ENCODE results near the gene ATP1A3.
"Not testable (repeated sequence)": the region's sequence is repeated elsewhere in the genome, so short reads cannot be mapped to it uniquely, and the experiment has no call there.

ATP1A3 gene

DNA sequence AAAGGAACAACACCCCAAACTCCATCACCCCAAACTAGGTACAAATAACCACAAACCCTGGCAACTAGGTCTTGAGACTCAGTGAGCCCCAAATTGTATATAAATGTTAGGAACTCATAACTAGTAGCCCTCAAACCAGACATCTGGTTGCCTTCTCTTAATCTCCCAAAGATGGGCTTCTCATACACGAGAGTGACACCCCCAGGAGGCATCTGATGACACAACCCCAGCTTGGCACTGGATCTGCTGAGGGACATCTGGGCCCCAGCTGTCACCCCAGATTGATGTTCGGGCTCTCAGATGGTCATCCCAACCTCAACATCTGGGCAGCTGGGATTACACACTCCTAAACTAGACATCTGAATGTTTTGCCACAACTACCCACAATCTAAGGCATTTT, 49.7 kb downstream of the ATP1A3 start:
- DNase-seq = no peak

GRCh38 chr19:41941410-41942202, 52.4 kb downstream of the ATP1A3 start:
- no peak for DNase-seq

DNA sequence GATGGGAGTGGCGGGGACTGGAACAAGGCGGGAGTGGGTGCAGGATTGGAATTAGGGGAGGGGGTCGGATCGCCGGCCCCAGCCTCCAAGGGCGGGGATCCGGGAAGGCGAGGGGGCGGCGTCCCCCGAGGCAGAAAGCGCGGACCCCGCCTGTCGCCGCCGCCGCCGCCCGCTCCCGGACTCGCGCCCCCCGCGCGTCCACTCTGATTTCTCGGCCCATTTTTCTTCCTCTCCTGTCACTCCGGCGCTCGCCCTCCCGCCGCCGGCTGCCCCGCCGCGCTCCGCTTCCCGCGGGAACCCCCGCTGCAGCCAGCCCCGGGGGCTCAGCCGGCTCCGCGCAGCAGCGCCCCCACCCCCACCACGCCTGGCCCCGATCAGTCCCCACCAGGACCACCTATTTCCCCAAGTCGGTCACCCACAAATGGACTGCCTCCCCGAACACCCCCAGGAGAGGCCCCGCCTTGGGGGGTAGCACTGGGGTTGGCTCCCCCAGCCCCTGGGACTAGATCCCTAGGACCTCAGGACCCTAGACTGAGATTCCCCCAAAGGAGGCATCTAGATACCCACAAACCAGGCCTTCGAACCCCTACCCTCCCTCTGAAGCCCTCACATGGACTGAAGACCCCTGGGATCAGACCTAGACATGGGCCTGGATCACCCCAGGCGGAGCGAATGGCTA, 53.2 kb downstream of the ATP1A3 start:
- no peak for DNase-seq

DNA sequence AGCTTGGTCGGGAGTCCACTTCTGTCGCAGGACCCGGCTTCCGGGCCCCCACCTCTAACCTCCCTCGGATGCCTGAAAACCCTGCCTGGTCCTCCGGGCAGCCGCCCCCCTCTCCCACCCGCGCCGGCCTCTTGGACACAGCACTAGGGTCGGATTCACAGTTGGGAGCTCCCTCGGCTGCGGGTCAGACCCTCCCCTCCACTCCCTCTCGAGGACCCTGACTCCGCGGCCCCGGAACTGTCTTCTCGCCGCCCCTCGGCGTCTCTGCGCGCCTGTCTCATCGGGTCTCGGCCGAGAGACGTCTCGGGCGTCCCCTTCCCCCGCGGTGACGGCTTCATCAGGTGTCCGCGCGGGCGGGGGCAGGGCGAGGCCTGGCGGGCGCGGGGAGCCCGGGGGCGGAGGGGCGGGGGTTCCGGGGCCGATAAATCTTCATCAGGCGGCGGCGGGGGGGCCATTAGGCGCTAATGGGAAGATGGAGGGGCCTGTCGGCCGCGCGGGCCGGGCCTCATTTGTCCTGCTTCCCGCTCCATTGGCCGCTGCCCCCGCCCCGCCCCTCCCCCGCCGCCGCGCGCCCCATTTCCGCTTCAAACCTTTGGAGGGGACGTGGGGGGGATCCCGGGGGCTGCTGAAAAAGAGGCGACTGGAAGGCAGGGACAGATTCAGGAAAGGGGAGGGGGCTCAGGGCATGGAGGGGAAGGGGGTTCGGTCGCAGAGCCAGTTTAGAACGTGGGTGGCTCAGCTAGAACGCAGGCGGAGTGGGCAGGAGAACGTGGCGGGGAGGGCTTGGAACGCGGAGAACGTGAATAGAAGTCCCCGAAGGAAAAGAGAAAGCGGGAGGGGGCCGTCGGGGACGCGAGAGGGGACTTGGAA, 53.9 kb downstream of the ATP1A3 start:
- no peak for DNase-seq

DNA sequence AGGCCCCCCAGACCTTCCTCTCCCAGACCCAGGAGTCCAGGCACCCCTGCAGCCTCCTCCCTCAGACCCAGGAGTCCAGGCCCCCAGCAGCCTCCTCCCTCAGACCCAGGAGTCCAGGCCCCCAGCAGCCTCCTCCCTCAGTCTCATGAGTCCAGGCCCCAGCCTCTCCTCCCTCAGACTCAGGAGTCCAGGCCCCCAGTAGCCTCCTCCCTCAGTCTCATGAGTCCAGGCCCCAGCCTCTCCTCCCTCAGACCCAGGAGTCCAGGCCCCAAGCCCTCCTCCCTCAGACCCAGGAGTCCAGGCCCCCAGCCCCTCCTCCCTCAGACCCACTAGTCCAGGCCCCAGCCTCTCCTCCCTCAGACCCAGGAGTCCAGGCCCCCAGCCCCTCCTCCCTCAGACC, 54.8 kb downstream of the ATP1A3 start:
- not testable (repeated sequence) for DNase-seq

DNA sequence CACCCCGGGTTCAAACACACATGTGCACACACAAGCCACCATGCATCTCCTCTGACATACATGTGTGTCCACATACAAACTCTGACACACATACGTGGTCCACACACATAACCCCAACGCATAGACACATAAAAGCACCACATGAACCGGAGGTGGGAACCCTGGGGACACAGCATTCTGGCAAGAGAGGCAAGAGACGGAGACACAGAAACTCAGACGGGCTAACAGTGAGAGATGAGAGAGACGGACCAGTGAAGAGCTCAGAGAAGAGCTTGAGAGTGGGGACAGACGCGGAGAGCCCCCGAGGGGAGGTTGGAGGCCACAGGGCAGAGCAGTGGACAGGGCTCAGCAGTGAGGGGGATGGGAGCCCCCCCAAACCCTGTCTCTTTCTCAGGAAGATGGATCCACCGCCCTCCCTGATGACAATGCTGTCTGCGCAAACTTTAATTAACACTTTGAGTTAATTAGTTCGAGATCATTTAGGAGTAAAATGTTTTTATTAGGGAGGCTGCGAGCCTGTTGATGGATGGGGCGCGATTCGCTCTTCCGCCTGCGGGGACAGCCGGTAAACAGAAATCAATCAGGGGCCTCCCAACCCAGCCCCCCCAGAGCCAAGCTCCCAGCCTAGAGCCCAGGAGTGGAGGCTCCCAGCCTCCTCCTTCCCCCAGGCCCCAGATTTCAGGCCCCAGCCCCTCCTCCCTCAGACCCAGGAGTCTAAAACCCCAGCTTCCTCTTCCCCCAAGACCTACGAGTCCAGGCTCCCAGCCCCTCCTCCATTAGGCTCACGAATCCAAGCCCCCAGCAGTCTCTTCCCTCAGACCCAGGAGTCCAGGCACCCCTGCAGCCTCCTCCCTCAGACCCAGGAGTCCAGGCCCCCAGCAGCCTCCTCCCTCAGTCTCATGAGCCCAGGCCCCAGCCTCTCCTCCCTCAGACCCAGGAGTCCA, 56.2 kb downstream of the ATP1A3 start:
- no peak for DNase-seq

DNA sequence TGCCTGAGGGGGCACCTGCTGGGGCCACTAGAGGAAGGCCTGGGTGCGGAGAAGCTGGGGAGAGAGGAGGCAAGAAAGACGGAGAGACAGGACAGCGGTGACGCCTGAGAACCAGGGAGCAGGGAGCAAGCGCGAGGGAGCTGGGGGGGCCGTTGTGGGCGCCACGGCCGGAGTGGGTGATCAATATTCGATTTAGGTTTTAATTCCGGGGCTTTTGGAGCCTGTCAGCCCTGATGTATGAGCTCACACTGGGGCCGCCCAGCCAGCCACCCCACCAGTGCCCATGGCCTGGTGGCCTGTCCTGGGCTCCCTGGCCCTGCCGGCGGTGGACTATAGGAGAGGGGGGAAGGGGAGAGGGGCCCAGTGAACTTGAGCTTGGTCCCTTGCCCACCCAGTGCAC, 57.1 kb downstream of the ATP1A3 start:
- no peak for DNase-seq

- DNase-seq = no peak
Measured at GRCh38 chr19:41936416-41936850, 57.6 kb downstream of the ATP1A3 start.

DNA sequence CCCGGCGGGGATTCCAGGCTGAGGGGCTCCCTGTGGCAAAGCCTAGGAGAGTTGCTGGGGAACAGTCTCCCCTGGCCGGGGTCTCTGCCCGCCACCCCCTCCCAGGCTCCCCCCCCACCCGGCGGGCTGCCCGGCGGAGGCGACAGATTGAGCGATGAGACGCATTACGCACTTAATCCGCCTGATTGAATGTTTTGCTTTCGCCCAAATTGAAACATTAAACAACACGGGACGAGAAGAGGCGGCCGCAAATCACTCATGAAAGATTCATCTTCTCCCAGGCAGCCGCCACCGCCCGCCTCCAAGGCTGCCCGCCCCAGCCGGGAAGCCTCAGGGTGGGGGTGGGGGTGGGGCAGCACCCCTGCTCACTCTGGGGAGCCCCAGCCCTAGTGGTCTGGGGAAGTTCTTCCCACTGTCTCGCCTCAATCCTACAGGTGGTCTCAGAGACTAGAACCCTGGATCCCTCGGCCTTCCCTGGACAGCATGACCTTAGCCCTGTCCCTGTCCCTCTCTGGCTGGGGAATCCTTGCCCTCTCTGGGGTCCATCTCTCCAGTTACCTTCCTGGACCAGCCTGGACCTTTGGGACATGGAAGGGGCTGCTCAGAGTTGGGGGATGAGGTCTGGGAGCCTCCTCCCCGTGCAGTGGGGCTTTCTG, 58.1 kb downstream of the ATP1A3 start:
- no peak for DNase-seq

DNA sequence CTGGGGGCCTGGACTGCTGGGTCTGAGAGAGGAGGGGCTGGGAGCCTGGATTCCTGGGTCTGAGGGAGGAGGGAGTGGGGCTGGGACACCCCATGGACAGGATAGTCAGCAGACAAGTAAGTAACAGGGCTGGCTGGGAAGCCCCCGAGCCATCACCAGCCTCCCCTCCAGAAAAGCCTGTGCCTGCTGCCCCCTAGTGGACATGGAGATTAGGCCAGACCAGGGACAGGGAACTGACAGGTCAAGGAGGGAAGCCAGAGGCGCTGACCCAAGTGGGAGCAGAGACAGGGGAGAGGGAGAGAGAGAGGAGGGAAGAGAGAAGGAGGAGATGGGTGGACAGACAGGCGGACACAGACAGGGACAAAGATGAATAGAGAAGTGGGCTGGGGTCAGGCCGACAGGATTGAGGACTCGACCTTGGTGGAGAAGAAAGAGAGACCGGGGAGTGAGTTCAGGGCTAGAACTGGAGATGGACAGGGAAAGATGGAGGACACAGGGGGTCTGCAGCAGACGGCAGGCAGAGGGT, 59.1 kb downstream of the ATP1A3 start:
- peak; percentile 53 for DNase-seq

GRCh38 chr19:41933693-41934426, 60.2 kb downstream of the ATP1A3 start:
- no peak for DNase-seq

DNA sequence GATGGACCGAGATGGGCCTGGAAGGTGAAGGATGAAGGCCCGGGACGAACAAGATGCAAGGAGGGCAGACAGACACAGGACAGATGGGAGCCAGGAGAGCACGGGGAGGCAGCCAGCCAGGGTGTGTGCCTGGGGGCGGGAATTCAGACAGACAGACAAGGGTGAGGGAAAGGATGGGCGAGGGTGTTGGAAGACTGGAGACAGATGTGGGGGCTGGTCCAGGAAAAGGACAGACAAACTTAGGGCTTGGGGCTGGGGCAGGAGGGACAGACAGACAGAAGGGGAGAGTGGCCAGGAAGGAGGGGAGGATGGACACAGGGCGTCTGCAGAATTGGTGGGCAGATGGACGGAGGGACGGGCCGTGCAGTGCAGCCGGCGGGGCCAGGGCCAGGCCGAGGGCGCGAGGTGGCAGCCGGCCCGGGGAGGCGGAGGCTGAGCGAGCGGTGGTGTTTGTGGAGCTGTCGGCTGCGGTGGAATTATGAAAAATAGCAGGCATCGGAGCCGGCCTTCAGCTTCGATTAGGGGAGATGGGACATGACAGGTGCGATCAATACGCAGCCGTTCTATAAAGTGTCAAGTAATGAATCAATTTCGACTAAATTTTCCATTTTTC, 61.2 kb downstream of the ATP1A3 start:
- no peak for DNase-seq

DNA sequence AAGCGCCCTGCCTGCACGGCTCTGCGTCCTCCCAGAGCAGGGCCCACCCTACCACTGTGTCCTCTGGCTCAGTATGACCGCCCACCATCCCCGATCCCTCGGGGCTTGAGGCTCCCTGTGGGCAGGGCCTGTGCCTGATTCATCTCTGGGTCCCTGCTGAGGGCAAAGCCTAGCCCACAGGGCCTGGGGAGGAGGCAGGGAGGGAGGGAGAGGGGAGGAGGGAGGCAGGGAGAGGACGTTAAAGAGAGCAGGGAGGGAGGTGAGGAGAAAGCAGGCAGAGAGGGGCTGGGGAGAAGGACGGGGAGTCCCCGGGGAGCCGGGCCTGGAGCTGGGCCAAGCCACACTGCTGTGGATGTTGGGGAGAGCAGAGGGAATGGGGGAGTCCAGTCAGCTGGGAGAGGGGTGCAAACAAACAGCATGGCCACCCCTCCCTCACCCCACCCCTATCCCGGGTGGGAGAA, 61.7 kb downstream of the ATP1A3 start:
- no peak for DNase-seq

- no peak for DNase-seq
Measured at GRCh38 chr19:41930926-41931592, 63.0 kb downstream of the ATP1A3 start.

GRCh38 chr19:41930322-41930722, 63.7 kb downstream of the ATP1A3 start:
- no peak for DNase-seq

GRCh38 chr19:41929536-41930071, 64.4 kb downstream of the ATP1A3 start:
- no peak for DNase-seq

- no peak for DNase-seq
Measured at GRCh38 chr19:41928754-41929535, 65.1 kb downstream of the ATP1A3 start.

DNA sequence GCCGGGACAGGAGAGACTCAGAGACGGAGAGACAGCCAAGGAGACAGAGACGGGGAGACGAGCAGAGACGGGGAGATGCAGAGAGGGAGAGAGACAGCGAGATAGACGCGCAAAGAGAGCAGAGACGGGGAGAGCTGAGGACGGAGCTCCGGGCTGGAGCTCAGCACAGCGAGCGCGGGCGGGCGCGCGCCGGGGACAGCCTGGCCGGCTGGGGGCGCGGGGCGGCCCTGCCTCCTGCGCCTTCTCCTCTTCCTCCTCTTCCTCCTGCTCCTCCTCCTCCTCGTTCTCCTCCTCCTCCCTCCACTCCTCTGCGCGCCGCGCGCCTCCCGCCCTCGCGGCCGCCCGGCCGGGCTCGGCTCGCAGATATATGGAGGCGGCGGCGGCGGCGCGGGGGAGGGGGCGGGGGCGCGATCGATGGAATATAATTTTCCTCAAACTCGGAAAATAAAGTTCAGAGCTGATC, 65.8 kb downstream of the ATP1A3 start, which contains the start of gene ERFL:
ERFL (minus strand) TSS at position 229 of the 463 bp plus-strand sequence. CDS start 15,530 bp downstream, outside the sequence.
- DNase-seq = no peak
